Activated CD4-positive, alpha-beta T cell treated with anti-CD3 and anti-CD28 coated beads for 4 hours (primary cell): ENCODE results near the gene MZF1.
"Not testable (repeated sequence)": the region's sequence is repeated elsewhere in the genome, so short reads cannot be mapped to it uniquely, and the experiment has no call there.

Experiments used
- DNase-seq, 2 donors: peaks; one replicate each; pipeline ENCODE4 v3.0.0-alpha.2; 2020

Gene MZF1

DNA sequence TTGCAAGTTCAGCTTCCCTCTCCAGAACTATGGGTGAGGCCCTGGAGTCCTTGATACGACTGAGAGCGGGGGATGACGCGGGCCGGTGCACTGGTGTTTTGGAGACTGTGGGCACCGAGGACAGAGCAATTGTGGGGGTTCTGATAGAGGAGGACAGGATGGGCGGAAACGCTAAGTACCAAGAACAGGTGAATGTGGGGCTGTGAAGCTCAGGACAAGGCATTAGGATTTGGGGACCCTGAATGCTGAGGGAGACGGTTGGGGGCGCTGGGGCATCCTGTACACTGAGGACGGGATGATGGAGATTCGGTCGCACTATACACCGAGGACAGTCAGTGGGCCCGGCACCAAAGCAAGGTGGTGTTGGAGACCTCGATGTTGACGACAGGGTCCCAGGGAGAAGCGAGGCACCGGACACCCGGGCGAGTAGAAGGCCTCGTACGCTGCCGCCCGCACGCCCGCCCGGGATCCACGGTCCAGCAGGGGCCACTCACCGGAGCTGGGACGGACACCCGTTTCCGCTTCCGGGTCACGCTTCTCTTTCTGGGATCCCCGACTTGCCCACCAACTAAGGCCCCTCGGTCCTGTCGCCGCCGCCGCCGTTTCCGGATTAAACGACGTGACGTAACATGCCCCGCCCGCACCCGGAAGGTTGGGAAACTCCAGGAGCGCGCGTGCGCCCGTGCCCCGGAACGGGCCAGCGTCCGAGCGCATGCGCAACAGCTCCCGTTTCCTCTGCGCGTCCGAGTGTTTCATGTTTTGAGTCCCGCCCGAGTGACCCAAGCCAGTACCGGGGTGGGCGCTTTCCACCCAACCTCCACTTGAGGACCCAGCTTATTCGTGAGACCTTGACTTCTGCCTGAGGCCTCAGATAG, 18.4 kb downstream of the MZF1 start, which contains the start of gene CHMP2A:
CHMP2A (minus strand) TSS at position 612 of the 875 bp plus-strand sequence. CDS start 893 bp downstream, outside the sequence.
- DNase-seq: peak; percentile 97 to 98

- DNase-seq: no peak
Observed at GRCh38 chr19:58553799-58554493, 19.2 kb downstream of the MZF1 start.

- no peak for DNase-seq
Observed at GRCh38 chr19:58552655-58553054, 20.5 kb downstream of the MZF1 start.

DNA sequence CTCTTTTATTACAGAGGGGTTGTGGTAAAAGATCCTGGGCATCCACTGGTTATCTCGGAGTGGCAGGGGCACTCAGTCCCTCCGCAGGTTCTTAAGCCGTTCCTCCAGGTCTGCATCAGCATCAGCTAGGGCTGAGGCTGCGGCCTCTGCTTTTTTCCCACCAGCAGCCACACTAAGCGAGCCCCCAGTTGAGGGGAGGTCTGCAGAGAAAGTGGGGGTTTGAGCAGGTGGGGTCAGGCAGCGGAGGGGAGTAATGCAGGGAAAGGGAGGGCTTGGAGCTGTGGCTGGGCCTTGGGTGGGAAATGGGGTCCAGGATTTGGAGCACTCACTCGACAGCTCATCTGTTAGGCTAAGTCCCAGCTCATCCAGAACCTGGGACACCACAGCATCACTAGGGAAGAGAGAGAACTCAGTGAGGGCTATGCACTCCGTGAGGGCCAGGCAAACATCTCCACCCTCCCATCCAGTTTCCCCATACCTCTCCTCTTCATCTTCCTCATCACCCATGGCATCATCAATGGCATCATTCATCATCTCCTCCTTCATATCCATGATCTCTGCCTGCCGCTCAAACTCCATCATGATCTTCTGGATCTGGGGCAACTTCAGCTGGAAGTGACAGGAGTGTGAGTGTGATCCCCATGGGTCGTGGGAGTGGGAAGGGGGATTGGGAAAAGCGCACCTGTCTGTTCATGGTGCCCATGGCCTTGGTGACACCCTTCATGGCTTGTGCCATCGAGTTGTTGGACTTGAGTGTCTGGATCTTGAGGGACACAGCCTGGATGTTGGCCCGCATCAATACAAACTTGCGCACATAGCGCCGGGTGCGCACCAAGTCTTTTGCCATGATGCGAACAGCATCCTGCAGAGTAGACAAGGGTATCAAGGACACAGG, 21.3 kb downstream of the MZF1 start:
- no peak for DNase-seq

- DNase-seq: no peak
Observed at GRCh38 chr19:58551123-58551497, 22.0 kb downstream of the MZF1 start.

DNA sequence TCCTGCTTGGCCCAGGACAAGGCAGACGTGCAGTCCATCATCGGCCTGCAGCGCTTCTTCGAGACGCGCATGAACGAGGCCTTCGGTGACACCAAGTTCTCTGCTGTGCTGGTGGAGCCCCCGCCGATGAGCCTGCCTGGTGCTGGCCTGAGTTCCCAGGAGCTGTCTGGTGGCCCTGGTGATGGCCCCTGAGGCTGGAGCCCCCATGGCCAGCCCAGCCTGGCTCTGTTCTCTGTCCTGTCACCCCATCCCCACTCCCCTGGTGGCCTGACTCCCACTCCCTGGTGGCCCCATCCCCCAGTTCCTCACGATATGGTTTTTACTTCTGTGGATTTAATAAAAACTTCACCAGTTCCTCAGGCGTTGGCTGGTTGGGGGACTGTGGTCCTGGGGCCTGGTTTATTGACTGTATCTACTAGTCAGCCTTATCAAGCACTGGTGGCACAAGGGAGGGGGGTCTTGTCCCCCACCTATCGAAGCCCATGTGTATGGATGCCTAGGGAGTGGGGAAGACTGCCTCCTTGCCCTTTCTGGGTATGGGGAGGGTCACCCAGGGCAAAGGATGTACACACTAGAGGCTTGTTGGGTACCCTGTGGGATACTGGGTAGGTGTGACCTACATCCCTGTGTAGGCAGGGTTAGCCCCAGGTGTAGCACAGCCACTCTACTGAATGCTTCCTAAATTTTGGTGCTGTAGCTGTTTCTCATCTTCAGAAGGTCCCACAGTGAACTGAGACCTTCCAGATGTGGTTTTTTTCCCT, 22.6 kb downstream of the MZF1 start:
- no peak for DNase-seq

DNA sequence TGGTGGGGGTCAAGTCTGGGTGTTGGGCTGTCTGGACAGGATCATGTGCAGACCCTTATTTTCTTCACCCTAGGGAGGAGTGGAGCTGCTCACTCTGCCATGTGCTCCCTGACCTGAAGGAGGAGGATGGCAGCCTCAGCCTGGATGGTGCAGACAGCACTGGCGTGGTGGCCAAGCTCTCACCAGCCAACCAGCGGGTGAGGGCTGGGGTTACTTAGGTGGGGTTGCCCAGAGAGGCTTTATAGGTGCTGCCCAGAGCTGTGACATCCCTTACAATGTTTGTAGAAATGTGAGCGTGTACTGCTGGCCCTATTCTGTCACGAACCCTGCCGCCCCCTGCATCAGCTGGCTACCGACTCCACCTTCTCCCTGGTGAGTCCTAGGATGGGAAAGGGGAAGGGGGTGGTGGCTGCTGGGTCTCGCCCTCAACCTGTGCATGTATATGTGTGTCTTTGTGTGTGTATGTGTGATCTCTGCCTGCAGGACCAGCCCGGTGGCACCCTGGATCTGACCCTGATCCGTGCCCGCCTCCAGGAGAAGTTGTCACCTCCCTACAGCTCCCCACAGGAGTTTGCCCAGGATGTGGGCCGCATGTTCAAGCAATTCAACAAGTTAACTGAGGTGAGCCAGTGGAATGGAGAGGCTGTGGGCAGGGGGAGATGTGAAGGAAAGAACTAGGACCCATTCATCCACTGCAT, 23.3 kb downstream of the MZF1 start:
- no peak for DNase-seq

GRCh38 chr19:58548859-58549663, 24.1 kb downstream of the MZF1 start:
- DNase-seq: no peak

- no peak for DNase-seq
Observed at GRCh38 chr19:58547323-58548312, 25.5 kb downstream of the MZF1 start.

DNA sequence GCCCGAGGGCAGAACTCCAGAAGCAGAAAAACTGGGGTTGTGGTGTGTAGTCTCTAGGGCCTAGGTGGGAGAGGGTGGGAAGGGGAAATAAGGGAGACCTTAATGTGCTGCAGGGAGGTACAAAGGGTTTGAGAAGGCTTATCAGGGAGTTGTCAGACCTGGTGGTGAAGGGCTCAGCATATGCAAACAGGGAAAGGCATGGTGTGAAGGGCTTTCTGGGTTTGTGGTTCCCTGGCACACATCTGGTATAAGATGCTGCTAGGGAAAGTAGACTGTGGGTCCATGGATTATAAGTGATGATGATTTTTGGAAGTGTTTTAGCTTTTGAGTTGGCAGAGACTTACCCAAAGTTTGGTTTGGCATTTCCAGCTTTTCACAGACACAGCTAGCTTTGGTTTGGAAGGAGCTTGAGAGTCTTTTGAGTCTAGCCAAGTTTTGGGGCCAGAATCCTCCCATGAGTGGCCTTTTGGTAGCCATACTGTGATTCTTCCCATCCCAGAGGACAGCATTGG, 27.1 kb downstream of the MZF1 start:
- no peak for DNase-seq

DNA sequence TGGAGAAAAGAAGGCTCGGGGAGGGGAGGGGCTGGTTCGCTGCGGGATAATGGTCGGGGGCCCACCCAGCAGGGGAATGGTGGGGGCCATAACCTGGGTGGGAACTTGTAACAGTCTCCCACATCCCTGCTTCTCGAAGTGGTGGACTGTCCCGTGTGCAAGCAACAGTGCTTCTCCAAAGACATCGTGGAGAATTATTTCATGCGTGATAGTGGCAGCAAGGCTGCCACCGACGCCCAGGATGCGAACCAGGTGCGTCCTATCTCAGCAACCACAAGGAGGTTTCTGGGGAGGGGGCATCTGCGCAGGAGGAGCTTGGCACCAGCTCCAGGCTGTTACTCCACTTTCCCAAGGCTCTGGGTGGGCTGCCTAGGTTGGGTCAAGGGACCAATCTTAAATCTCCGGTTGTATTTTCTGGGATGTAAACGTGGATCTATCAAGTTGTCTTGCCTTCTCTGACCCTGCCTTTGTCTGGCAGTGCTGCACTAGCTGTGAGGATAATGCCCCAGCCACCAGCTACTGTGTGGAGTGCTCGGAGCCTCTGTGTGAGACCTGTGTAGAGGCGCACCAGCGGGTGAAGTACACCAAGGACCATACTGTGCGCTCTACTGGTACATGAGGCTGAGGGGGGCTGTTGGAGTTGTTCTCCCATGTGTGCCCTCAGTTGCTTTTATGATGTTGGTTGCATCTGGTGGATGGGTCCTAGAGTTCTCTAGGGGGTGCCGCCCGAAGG, 27.7 kb downstream of the MZF1 start:
- no peak for DNase-seq

- DNase-seq: peak in 1 of 2 donors; percentile 72
Observed at GRCh38 chr19:58544591-58545285, 28.4 kb downstream of the MZF1 start.

GRCh38 chr19:58543826-58544590, 29.1 kb downstream of the MZF1 start, which contains the start of gene TRIM28:
Gene TRIM28 (plus strand): TSS chr19:58544064. CDS start chr19:58544758, 694 bp downstream.
- peak; percentile 100 for DNase-seq

DNA sequence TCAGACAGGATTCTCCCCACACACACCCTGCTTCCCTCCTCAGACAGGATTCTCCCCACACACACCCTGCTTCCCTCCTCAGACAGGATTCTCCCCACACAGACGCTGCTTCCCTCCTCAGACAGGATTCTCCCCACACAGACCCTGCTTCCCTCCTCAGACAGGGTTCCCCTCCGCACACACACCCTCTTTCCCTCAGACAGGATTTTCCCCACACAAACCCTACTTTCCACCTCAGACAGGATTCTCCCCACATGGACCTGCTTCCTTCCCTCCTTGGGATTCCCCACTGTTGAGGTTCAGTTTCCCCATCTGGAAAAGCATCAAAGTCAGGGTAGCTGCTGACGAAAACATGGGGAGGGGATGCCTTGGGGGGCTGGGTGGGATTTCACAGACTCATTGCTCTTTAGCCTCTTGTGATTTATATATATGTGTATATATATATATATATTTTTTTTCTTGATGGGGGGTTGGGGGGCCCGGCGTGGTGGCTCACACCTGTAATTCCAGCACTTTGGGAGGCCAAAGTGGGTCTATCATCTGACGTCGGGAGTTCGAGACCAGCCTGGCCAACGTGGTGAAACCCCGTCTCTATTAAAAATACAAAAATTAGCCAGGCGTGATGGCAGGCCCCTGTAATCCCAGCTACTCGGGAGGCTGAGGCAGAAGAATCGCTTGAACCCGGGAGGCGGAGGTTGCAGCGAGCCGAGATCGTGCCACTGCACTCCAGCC, 30.3 kb downstream of the MZF1 start:
- not testable (repeated sequence) for DNase-seq

- not testable (repeated sequence) for DNase-seq
Observed at GRCh38 chr19:58539169-58539559, 34.0 kb downstream of the MZF1 start.
